Neural progenitor cell (in vitro differentiated cells): ENCODE measurements around the gene CX3CL1. TPM values are rescaled to one million over a fixed set of nuclear protein-coding genes. Genes with fewer than 3 reads are reported as not detected.
A peak's percentile ranks its signal among the peaks of the same experiment; 100 is the strongest.

Experiments used
- DNase-seq: peaks from one replicate; pipeline ENCODE4 v3.0.0-alpha.2; 2016; ENCODE audit warnings: low spot score
- H2AFZ ChIP-seq: fragments of 200-600 bp; sonication (generic); replicated peaks from 2 replicates; pipeline ENCODE4 v1.6.1; 2016; ENCODE audit warnings: antibody characterized with exemption
- H3F3A ChIP-seq: fragments of 200-600 bp; sonication (generic); 2 replicates; pipeline ENCODE4 v1.6.1; 2016; ENCODE audit warnings: antibody characterized with exemption, low read depth
- H3K27ac ChIP-seq: fragments of 200-600 bp; sonication (generic); 2 replicates; pipeline ENCODE4 v1.5.1; 2016; ENCODE audit warnings: mild to moderate bottlenecking
- H3K27me3 ChIP-seq: fragments of 200-600 bp; sonication (generic); 2 replicates; pipeline ENCODE4 v1.6.1; 2016; ENCODE audit warnings: mild to moderate bottlenecking, moderate library complexity
- H3K36me3 ChIP-seq: fragments of 200-600 bp; sonication (generic); 2 replicates; pipeline ENCODE4 v1.5.1; 2016
- H3K4me1 ChIP-seq: fragments of 200-600 bp; sonication (generic); 2 replicates; pipeline ENCODE4 v1.6.1; 2016; ENCODE audit warnings: mixed run types
- H3K4me2 ChIP-seq: fragments of 200-600 bp; sonication (generic); 2 replicates; pipeline ENCODE4 v1.6.1; 2016
- H3K4me3 ChIP-seq: fragments of 200-600 bp; sonication (generic); 2 replicates; pipeline ENCODE4 v1.5.1; 2016
- H3K79me2 ChIP-seq: fragments of 200-600 bp; sonication (generic); 2 replicates; pipeline ENCODE4 v1.6.1; 2016; ENCODE audit warnings: low read depth
- H3K9ac ChIP-seq: fragments of 200-600 bp; sonication (generic); 2 replicates; pipeline ENCODE4 v1.6.1; 2016
- H3K9me3 ChIP-seq: fragments of 200-600 bp; sonication (generic); 2 replicates; pipeline ENCODE4 v1.5.1; 2016; ENCODE audit warnings: low read depth
- H4K20me1 ChIP-seq: fragments of 200-600 bp; sonication (generic); 2 replicates; pipeline ENCODE4 v1.6.1; 2016; ENCODE audit warnings: low read depth
- H3K27ac Mint-ChIP-seq: 3 replicates; pipeline ENCODE4 v1.8.0; 2021; ENCODE audit warnings: mixed read lengths
- H3K27me3 Mint-ChIP-seq: 2 replicates; pipeline ENCODE4 v1.8.0; 2022; ENCODE audit warnings: low read depth, mild to moderate bottlenecking, inconsistent platforms, moderate library complexity, mixed read lengths; ENCODE audit not compliant: insufficient read depth
- H3K36me3 Mint-ChIP-seq: 3 replicates; pipeline ENCODE4 v1.8.0; 2021; ENCODE audit warnings: mixed read lengths
- H3K4me1 Mint-ChIP-seq: 3 replicates; pipeline ENCODE4 v1.8.0; 2021; ENCODE audit warnings: mixed read lengths
- H3K4me3 Mint-ChIP-seq: 3 replicates; pipeline ENCODE4 v1.8.0; 2021; ENCODE audit warnings: mild to moderate bottlenecking, moderate library complexity, mixed read lengths
- H3K9me3 Mint-ChIP-seq: 3 replicates; pipeline ENCODE4 v1.8.0; 2020; ENCODE audit warnings: mixed read lengths
- CTCF ChIP-seq: fragments of 200-600 bp; sonication (generic); IDR thresholded peaks from 2 replicates; pipeline ENCODE4 v1.5.1; 2017; ENCODE audit warnings: antibody characterized with exemption, mild to moderate bottlenecking
- EZH2 ChIP-seq: fragments of 200-600 bp; sonication (generic); IDR thresholded peaks from 2 replicates; pipeline ENCODE4 v1.6.1; 2017; ENCODE audit warnings: antibody characterized with exemption, mild to moderate bottlenecking, moderate library complexity
- EZH2phosphoT487 ChIP-seq: fragments of 200-600 bp; sonication (generic); IDR thresholded peaks from 2 replicates; pipeline ENCODE4 v1.6.1; 2017; ENCODE audit warnings: antibody characterized with exemption
- total RNA-seq: library from RNA; depleted of rRNA; stranded (reverse); fragments of >200 nt; gene quantifications from 2 replicates; pipeline ENCODE4 v1.2.3, GENCODE V29; 2015; ENCODE audit warnings: low replicate concordance

Gene CX3CL1
- total RNA-seq, 1 donor from 2014 or later: 0.65 TPM

GRCh38 chr16:57356547-57356946 is 15.7 kb upstream of the CX3CL1 start:
- Histone ChIP-seq H3K27me3 (no peaks in the 10 kb centered on the region), H3K4me3 (no peak overlapping the region), H2AFZ (no peak overlapping the region), H3F3A (no peaks in the 10 kb centered on the region), H3K4me1 (no peaks in the 10 kb centered on the region), H3K4me2 (no peak overlapping the region), H3K27ac (no peak overlapping the region), H3K9me3 (no peaks in the 10 kb centered on the region), H4K20me1 (no peaks in the 10 kb centered on the region), H3K79me2 (no peaks in the 10 kb centered on the region), H3K36me3 (no peaks in the 10 kb centered on the region), H3K9ac (no peak overlapping the region)
- Mint-ChIP-seq H3K4me3 (no peak overlapping the region), H3K36me3 (no peaks in the 10 kb centered on the region), H3K27ac (peak overlapping the region; percentile 20), H3K27me3 (peaks cover 8% of the 10 kb centered on the region), H3K4me1 (peaks cover 8% of the 10 kb centered on the region), H3K9me3 (no peaks in the 10 kb centered on the region)
- TF ChIP-seq EZH2: no peak
- TF ChIP-seq EZH2phosphoT487: no peak
- no peak for TF ChIP-seq CTCF
- DNase-seq: no peak

GRCh38 chr16:57357330-57358085 is 14.8 kb upstream of the CX3CL1 start:
- no peak for DNase-seq
- H3K4me2 ChIP-seq: no peak overlapping the region
- H3K4me1 Mint-ChIP-seq: peaks cover 8% of the 10 kb centered on the region
- no peaks in the 10 kb centered on the region for H3K9me3 Mint-ChIP-seq
- no peak overlapping the region for H3K9ac ChIP-seq
- peak overlapping the region; percentile 92 for H3K27ac Mint-ChIP-seq
- no peak overlapping the region for H3K4me3 ChIP-seq
- H3K4me3 Mint-ChIP-seq: no peak overlapping the region
- H3F3A ChIP-seq: no peaks in the 10 kb centered on the region
- no peaks in the 10 kb centered on the region for H3K9me3 ChIP-seq
- no peaks in the 10 kb centered on the region for H3K36me3 ChIP-seq
- TF ChIP-seq CTCF (no peak), EZH2 (no peak), EZH2phosphoT487 (no peak)
- H3K27ac ChIP-seq: no peak overlapping the region
- no peaks in the 10 kb centered on the region for H4K20me1 ChIP-seq
- H2AFZ ChIP-seq: no peak overlapping the region
- no peaks in the 10 kb centered on the region for H3K4me1 ChIP-seq
- no peaks in the 10 kb centered on the region for H3K27me3 ChIP-seq
- no peaks in the 10 kb centered on the region for H3K36me3 Mint-ChIP-seq
- no peaks in the 10 kb centered on the region for H3K79me2 ChIP-seq
- H3K27me3 Mint-ChIP-seq: peaks cover 3% of the 10 kb centered on the region

GRCh38 chr16:57358086-57358420 is 14.2 kb upstream of the CX3CL1 start:
- Mint-ChIP-seq H3K9me3 (no peaks in the 10 kb centered on the region), H3K36me3 (no peaks in the 10 kb centered on the region), H3K27me3 (peaks cover 3% of the 10 kb centered on the region), H3K4me3 (no peak overlapping the region), H3K27ac (no peak overlapping the region), H3K4me1 (peaks cover 8% of the 10 kb centered on the region)
- H3K36me3 ChIP-seq: no peaks in the 10 kb centered on the region
- no peak overlapping the region for H3K27ac ChIP-seq
- no peak for DNase-seq
- no peaks in the 10 kb centered on the region for H3K4me1 ChIP-seq
- no peak overlapping the region for H3K9ac ChIP-seq
- no peaks in the 10 kb centered on the region for H4K20me1 ChIP-seq
- H2AFZ ChIP-seq: no peak overlapping the region
- no peak overlapping the region for H3K4me2 ChIP-seq
- no peaks in the 10 kb centered on the region for H3F3A ChIP-seq
- H3K4me3 ChIP-seq: no peak overlapping the region
- H3K79me2 ChIP-seq: no peaks in the 10 kb centered on the region
- H3K9me3 ChIP-seq: no peaks in the 10 kb centered on the region
- H3K27me3 ChIP-seq: no peaks in the 10 kb centered on the region
- TF ChIP-seq EZH2 (no peak), EZH2phosphoT487 (no peak), CTCF (no peak)
